ENCODE results near the gene CSTPP1.
"Not testable (repeated sequence)": the region's sequence is repeated elsewhere in the genome, so short reads cannot be mapped to it uniquely, and the experiment has no call there.

The CSTPP1 gene

GRCh38 chr11:47061429-47062178, 125.0 kb downstream of the CSTPP1 start:
- TF ChIP-seq, protein P1, sequence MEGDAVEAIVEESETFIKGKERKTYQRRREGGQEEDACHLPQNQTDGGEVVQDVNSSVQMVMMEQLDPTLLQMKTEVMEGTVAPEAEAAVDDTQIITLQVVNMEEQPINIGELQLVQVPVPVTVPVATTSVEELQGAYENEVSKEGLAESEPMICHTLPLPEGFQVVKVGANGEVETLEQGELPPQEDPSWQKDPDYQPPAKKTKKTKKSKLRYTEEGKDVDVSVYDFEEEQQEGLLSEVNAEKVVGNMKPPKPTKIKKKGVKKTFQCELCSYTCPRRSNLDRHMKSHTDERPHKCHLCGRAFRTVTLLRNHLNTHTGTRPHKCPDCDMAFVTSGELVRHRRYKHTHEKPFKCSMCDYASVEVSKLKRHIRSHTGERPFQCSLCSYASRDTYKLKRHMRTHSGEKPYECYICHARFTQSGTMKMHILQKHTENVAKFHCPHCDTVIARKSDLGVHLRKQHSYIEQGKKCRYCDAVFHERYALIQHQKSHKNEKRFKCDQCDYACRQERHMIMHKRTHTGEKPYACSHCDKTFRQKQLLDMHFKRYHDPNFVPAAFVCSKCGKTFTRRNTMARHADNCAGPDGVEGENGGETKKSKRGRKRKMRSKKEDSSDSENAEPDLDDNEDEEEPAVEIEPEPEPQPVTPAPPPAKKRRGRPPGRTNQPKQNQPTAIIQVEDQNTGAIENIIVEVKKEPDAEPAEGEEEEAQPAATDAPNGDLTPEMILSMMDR (IDR thresholded peaks at IDR 0.05; ENCODE audit: low read depth, low read length), result no peak
- no peak for DNase-seq (ENCODE audit: extremely low read depth, low read depth)

- TF ChIP-seq, protein P1 (IDR thresholded peaks at IDR 0.05; ENCODE audit: low read depth, low read length), result no peak
- DNase-seq (ENCODE audit: extremely low read depth, low read depth), result no peak
Measured at GRCh38 chr11:47062736-47063135, 126.2 kb downstream of the CSTPP1 start.

- DNase-seq (ENCODE audit: extremely low read depth, low read depth), result no peak
- TF ChIP-seq, protein P1 (IDR thresholded peaks at IDR 0.05; ENCODE audit: low read depth, low read length), result no peak
Measured at GRCh38 chr11:47067401-47067800, 130.8 kb downstream of the CSTPP1 start.

- DNase-seq (ENCODE audit: extremely low read depth, low read depth), result no peak
- TF ChIP-seq, protein P1 (IDR thresholded peaks at IDR 0.05; ENCODE audit: low read depth, low read length), result no peak
Measured at GRCh38 chr11:47070769-47071168, 134.2 kb downstream of the CSTPP1 start.

- DNase-seq (ENCODE audit: extremely low read depth, low read depth), result no peak
- TF ChIP-seq, protein P1 (IDR thresholded peaks at IDR 0.05; ENCODE audit: low read depth, low read length), result no peak
Measured at GRCh38 chr11:47071341-47071740, 134.8 kb downstream of the CSTPP1 start.

GRCh38 chr11:47071791-47072261, 135.3 kb downstream of the CSTPP1 start:
- TF ChIP-seq, protein P1 (IDR thresholded peaks at IDR 0.05; ENCODE audit: low read depth, low read length), result no peak
- no peak for DNase-seq (ENCODE audit: extremely low read depth, low read depth)

- TF ChIP-seq, protein P1 (IDR thresholded peaks at IDR 0.05; ENCODE audit: low read depth, low read length), result no peak
- no peak for DNase-seq (ENCODE audit: extremely low read depth, low read depth)
Measured at GRCh38 chr11:47078751-47079521, 142.4 kb downstream of the CSTPP1 start.

GRCh38 chr11:47080775-47081174, 144.2 kb downstream of the CSTPP1 start:
- DNase-seq (ENCODE audit: extremely low read depth, low read depth), result not testable (repeated sequence)

All from AG09319 (cell line).